Effector memory CD4-positive, alpha-beta T cell (primary cell): ENCODE results near the gene E2F1.
A peak's percentile ranks its signal among the peaks of the same experiment; 100 is the strongest.

Experiments used
- DNase-seq, 3 donors: peaks; one replicate each; pipeline ENCODE4 v3.0.0-alpha.2; 2020
- H3K27ac ChIP-seq: 2 replicates; pipeline ENCODE4 v1.7.0; 2013; ENCODE audit warnings: mild to moderate bottlenecking, low read length, moderate library complexity; ENCODE audit not compliant: insufficient read depth, poor library complexity, severe bottlenecking
- H3K27me3 ChIP-seq: replicated peaks from 2 replicates; pipeline ENCODE4 v1.7.0; 2013; ENCODE audit warnings: mild to moderate bottlenecking, low read length; ENCODE audit not compliant: insufficient read depth, control insufficient read depth, poor library complexity, severe bottlenecking
- H3K36me3 ChIP-seq: 2 replicates; pipeline ENCODE4 v1.7.0; 2013; ENCODE audit warnings: mild to moderate bottlenecking, low read length, moderate library complexity; ENCODE audit not compliant: control insufficient read depth, insufficient read depth
- H3K4me1 ChIP-seq: 2 replicates; pipeline ENCODE4 v1.7.0; 2013; ENCODE audit warnings: low read length, mild to moderate bottlenecking; ENCODE audit not compliant: control insufficient read depth, insufficient read depth, poor library complexity, severe bottlenecking
- H3K4me3 ChIP-seq: 2 replicates; pipeline ENCODE4 v1.7.0; 2013; ENCODE audit warnings: low read length, low read depth, mild to moderate bottlenecking; ENCODE audit not compliant: insufficient read depth, poor library complexity, severe bottlenecking
- H3K9me3 ChIP-seq: 2 replicates; pipeline ENCODE4 v1.7.0; 2013; ENCODE audit warnings: mild to moderate bottlenecking, low read length, moderate library complexity; ENCODE audit not compliant: control insufficient read depth

E2F1 gene

GRCh38 chr20:33677991-33678702 is 8.0 kb downstream of the E2F1 start:
- DNase-seq = no peak
- H3K36me3 ChIP-seq = no peaks in the 10 kb centered on the region
- H3K4me1 ChIP-seq = peaks cover 29% of the 10 kb centered on the region
- no peak overlapping the region for H3K4me3 ChIP-seq
- no peaks in the 10 kb centered on the region for H3K9me3 ChIP-seq
- H3K27me3 ChIP-seq = no peaks in the 10 kb centered on the region
- peak overlapping the region; percentile 25 for H3K27ac ChIP-seq

DNA sequence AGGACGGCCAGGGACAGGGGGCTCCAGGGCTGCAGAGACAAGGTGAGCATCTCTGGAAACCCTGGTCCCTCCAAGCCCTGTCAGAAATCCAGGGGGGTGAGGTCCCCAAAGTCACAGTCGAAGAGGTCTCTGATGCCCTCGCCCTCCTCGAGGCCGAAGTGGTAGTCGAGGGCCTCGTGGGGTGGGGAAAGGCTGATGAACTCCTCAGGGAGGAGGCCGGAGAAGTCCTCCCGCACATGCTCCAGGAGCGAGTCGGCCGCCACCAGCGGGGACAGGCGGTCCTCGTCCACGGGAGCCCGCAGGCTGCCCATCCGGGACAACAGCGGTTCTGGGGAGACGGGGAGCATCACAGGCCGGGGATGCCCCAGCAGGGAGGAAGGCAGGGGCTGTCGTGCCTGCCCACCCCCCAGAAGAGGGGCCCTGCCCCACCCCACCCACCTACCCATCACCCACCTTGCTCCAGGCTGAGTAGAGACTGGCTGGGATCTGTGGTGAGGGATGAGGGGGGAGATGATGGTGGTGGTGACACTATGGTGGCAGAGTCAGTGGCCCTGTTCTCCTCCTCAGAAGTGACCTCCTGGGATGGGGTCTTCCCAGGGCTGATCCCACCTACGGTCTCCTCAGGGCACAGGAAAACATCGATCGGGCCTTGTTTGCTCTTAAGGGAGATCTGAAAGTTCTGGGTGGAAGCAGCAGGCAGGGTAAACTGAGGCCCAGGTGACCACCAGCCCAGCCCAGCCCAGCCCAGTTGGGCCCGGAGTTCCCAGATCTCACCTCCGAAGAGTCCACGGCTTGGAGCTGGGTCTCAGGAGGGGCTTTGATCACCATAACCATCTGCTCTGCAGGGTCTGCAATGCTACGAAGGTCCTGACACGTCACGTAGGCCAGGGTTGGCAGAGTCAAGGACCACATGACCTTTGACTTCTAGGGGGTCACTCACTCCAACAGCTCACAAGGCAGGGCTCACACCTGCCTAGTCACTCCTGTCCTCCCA is 9.2 kb downstream of the E2F1 start:
- no peak for DNase-seq
- Histone ChIP-seq H3K9me3 (no peaks in the 10 kb centered on the region), H3K36me3 (no peaks in the 10 kb centered on the region), H3K4me1 (peaks cover 31% of the 10 kb centered on the region), H3K27me3 (no peaks in the 10 kb centered on the region), H3K4me3 (no peak overlapping the region), H3K27ac (no peak overlapping the region)

DNA sequence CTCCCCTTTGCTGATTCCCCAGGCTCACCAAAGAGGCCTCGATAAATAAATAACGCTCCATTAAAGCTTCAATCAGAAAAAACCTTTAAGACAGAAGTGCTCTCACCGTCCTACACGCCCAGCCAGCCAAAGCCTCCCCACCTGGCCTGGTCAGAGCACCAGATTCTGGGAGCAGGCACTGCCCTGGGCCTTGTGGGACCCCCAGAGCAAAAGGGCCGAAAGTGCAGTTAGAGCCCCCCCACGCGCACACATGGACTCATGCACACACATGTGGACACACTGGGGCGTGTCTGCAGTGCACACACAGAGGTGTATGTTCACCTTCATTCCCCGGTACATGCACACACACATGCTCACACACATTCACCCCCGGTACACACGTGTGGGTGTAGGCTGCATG is 10.1 kb downstream of the E2F1 start:
- Histone ChIP-seq H3K27me3 (no peaks in the 10 kb centered on the region), H3K4me3 (no peak overlapping the region), H3K27ac (no peak overlapping the region), H3K9me3 (no peaks in the 10 kb centered on the region), H3K4me1 (peaks cover 31% of the 10 kb centered on the region), H3K36me3 (no peaks in the 10 kb centered on the region)
- no peak for DNase-seq

DNA sequence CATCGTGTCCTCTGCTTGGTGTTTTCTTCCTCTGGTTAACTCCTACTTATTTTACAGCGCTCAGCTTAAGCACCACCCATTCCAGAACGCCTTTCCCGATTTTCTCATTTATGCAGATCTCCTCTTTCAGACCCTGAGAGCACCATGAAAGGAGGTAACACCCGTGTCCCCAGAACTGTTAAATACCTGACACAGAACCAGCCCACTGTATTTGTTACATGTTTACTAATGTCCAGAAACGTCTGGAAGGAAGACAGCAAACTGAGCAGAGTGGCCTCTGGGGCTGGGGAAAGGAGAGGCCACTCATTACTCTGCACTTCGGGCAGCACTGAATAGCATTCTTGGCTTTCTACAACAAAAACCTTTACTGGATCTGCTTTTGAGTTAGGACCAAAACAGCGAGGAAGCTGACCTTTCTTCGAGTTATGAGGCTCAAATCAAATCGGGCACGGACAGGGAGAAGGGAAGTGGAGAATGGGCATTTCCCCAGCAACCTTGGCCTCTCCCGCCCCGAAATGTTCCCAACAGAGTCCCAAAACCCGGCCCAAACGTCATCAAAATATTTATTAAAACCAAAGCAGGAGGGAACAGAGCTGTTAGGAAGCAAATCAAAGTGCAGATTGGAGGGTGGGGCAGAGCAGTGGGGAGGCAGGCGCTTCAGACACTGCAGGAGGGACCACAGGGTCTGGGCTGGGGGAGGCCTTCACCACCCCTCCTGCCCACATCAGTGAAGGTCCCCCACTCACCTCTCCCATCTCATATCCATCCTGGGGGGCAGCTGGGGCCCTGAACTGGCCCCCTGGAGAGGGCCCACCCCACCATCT is 10.8 kb downstream of the E2F1 start:
- no peaks in the 10 kb centered on the region for H3K36me3 ChIP-seq
- no peak overlapping the region for H3K4me3 ChIP-seq
- H3K9me3 ChIP-seq = no peaks in the 10 kb centered on the region
- H3K27me3 ChIP-seq = no peaks in the 10 kb centered on the region
- no peak for DNase-seq
- no peak overlapping the region for H3K27ac ChIP-seq
- H3K4me1 ChIP-seq = peaks cover 31% of the 10 kb centered on the region

DNA sequence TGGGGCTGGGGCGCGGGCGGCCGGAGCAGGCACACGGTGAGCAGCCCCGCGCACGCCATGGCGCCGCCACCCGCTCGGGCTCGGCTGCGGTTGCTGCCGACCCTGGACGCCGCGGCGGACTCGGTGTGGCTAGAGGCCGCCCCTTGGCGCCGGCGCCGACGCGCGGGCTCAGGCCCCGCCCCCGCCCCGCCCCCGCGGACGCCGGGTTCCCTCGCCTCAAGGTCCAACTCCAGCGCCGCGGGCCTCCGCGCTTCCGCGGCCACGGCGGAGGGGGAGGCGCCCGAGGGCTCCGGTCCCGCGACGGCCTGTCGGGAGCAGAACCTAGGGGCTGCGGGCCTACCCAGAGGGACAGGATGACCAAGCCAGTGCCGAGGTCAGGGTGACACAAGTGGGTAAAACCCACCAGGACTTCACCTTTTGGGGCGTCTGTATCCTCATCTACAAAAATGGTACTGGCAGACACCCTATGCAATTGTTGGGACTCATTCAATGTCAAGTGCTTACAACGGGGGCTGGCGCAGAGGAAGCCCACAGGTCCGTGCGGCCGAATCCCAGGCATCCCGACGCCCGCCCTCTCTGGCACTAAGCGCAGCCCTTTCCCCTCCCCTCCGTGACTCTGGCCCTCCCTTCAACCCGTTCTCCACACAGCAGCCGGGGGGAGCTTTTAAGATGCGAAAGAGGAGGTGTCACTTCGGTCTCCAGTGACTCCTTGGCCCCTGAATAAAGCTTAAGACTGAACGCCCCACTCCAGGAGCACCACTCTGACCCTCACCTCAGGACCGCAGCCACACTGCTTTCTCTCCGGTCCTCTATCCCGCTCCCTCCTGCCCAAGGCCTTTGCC is 11.7 kb downstream of the E2F1 start, which contains the start of gene NECAB3:
Gene NECAB3 (minus strand): TSS at position 135 of the 842 bp plus-strand sequence. CDS start 76 bp downstream, at position 59.
- Histone ChIP-seq H3K9me3 (no peaks in the 10 kb centered on the region), H3K4me3 (peak within 1 kb of the TSS; percentile 58), H3K4me1 (peaks cover 23% of the 10 kb centered on the region), H3K36me3 (no peaks in the 10 kb centered on the region), H3K27me3 (no peaks in the 10 kb centered on the region), H3K27ac (peak within 1 kb of the TSS; percentile 23)
- DNase-seq = peak; percentile 51 to 59 (median 52)

DNA sequence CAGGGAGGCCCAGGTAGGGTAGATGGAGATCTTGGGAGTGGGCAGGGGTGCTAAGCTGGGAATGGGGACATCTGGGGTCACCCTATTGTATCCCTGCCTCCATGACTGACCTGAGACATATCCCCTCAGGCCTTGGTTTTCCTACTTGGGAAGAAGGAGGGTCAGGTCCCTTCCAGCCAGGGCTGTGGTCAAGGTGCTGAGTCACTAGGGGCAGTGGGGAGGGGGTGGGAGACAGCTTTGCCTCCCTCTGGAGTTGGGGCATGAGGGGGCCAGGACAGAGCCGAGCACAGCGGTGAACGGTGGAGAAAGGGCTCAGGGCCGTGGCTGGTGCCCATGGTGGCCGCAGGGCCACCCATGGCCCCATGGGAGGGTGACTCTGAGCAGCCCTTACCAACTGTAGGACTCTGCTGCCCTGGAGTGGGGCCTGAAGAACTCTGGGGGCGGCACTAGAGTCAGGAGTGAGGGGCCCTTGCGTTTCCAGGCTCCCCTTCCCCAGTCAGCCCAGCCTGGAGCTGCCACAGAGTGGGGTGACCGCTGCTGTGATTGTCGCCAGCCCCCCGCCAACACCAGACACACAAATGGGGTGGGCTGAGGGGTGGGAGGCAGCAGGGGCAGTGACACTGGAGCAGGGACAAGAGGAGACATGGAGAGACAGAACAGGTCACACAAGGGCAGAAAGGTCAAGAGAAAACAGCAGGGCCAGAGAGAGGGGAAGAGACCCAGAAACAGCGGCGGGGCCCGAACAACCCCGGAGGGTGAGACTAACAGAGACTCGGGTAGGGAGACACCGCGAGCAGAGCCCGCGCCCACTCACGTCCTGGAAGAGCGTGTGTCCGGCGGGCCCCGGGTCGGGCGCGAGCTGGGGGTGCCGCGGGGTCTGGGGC is 12.5 kb downstream of the E2F1 start:
- no peak for DNase-seq

DNA sequence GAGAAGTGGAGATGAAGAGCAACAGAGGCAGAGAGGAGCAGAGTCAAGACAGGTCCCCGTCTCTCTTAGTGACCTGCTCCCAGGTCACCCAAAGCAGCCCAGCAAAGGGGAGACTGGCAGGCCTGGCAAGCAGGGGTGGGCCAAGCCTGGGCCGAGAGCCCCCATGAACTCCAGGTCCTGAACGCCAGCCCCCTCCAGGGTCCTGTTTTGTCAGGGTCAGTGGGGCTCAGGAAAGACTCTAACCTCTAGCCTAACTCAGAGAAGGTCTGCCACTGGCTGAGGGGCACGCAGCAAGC is 13.1 kb downstream of the E2F1 start:
- no peaks in the 10 kb centered on the region for H3K36me3 ChIP-seq
- no peak overlapping the region for H3K27ac ChIP-seq
- peaks cover 16% of the 10 kb centered on the region for H3K4me1 ChIP-seq
- no peak for DNase-seq
- H3K4me3 ChIP-seq = no peak overlapping the region
- no peaks in the 10 kb centered on the region for H3K9me3 ChIP-seq
- no peaks in the 10 kb centered on the region for H3K27me3 ChIP-seq

More for the DNA sequence above, 12.5 kb downstream of the E2F1 start:
- H3K27me3 ChIP-seq = no peaks in the 10 kb centered on the region
- H3K9me3 ChIP-seq = no peaks in the 10 kb centered on the region
- no peaks in the 10 kb centered on the region for H3K36me3 ChIP-seq
- peak overlapping the region; percentile 23 for H3K27ac ChIP-seq
- peak overlapping the region; percentile 58 for H3K4me3 ChIP-seq
- peaks cover 18% of the 10 kb centered on the region for H3K4me1 ChIP-seq

DNA sequence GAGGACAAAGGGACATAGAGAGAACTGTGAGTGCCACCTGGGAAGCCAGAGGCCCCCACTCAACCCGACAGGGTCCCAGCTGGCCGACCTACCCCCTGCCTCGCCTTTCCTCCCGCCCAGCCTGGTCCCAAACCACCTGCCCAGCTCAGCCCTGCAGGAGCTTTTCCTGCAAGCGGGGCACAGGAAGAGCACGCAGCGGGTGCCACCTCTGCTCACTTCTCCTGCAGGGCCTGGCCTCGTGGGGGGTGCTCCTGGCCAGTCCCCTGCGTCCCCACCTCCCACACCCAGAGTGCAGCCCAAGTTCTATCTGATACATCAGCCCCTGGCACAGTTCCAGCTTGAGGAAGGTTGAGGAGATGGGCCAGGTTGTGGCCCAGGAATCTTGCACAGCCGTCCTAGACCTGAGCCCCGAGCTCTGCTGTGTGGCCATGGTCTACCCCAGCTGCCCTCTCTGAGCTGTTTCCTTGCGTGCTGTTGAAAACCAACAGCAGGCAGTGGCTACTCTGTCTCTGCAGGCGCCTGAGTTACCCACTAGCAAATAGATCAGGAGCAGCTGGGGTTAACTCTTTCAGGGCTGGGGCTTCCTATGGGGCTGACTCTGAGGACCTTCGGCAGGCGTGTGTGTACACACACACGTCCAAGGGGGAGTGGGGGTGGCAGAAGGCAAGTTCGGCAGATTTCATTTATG is 13.6 kb downstream of the E2F1 start:
- Histone ChIP-seq H3K4me1 (peaks cover 19% of the 10 kb centered on the region), H3K4me3 (no peak overlapping the region), H3K9me3 (no peaks in the 10 kb centered on the region), H3K27me3 (no peaks in the 10 kb centered on the region), H3K27ac (no peak overlapping the region), H3K36me3 (no peaks in the 10 kb centered on the region)
- no peak for DNase-seq
